HCT116 (cell line): Measurements from ENCODE around the gene LINGO3.

Source experiments
- CTCF ChIP-seq, 3 experiments: fragments of 200-600 bp in 1 of 3; sonication (generic) in 1 of 3; IDR thresholded peaks in 2 of 3; conservative IDR thresholded peaks in 1 of 3; 2 replicates each; pipeline ENCODE4 v1.5.1; 2012 to 2017; ENCODE audit warnings: low read depth in 2 of 3, low read length in 2 of 3, antibody characterized with exemption in 1 of 3, borderline replicate concordance in 1 of 3, control low read depth in 1 of 3, mild to moderate bottlenecking in 1 of 3, mixed read lengths in 1 of 3, mixed run types in 1 of 3, moderate library complexity in 1 of 3; ENCODE audit not compliant: insufficient read depth in 1 of 3
- EZH2 ChIP-seq: fragments of 200-600 bp; sonication (generic); IDR thresholded peaks from 2 replicates; pipeline ENCODE4 v1.6.1; 2017; ENCODE audit warnings: antibody characterized with exemption, mixed run types
- MAX ChIP-seq: IDR thresholded peaks from 2 replicates; pipeline ENCODE4 v1.6.1; 2012
- POLR2A ChIP-seq: IDR thresholded peaks from 2 replicates; pipeline ENCODE4 v1.7.0; 2011; ENCODE audit warnings: borderline replicate concordance; ENCODE audit not compliant: insufficient read depth, insufficient read length; ENCODE audit errors: extremely low read depth
- POLR2AphosphoS5 ChIP-seq: IDR thresholded peaks from 2 replicates; pipeline ENCODE4 v1.6.1; 2011; ENCODE audit warnings: mild to moderate bottlenecking, low read depth, low read length, moderate library complexity
- RAD21 ChIP-seq: IDR thresholded peaks from 2 replicates; pipeline ENCODE4 v1.6.1; 2012; ENCODE audit warnings: low read depth, mild to moderate bottlenecking
- REST ChIP-seq: IDR thresholded peaks from 2 replicates; pipeline ENCODE4 v1.6.1; 2012; ENCODE audit warnings: low read depth
- ZNF274 ChIP-seq: fragments of 200-500 bp; sonication (Bioruptor generic); IDR thresholded peaks from 2 replicates; pipeline ENCODE4 v1.6.1; 2014; ENCODE audit warnings: mild to moderate bottlenecking, low read depth, low read length, inconsistent platforms

GRCh38 chr19:2354670-2355069 is 46.7 kb upstream of the LINGO3 start:
- TF ChIP-seq EZH2 (no peak), POLR2AphosphoS5 (no peak), RAD21 (no peak), ZNF274 (no peak), CTCF (IDR thresholded peaks at IDR 0.05 in 2 of 3, conservative IDR thresholded peaks at IDR 0.05 in 1 of 3; ENCODE audit: borderline replicate concordance in 1 of 3, insufficient read depth in 1 of 3, low read depth in 2 of 3, low read length in 2 of 3) (no peak), POLR2A (no peak), REST (no peak), MAX (no peak)
